Measurements from ENCODE around the gene OR10V1.

- TF ChIP-seq CTCF (IDR thresholded peaks at IDR 0.05) (no peak), RAD21 (conservative IDR thresholded peaks at IDR 0.05 in 1 of 2, IDR thresholded peaks at IDR 0.05 in 1 of 2) (no peak), POLR2A (IDR thresholded peaks at IDR 0.05; ENCODE audit: low read length) (no peak), HES2 (IDR thresholded peaks at IDR 0.05) (no peak), EP300 (IDR thresholded peaks at IDR 0.05) (no peak), TP53 (CRISPR knock-in tag; IDR thresholded peaks at IDR 0.05) (no peak), MYC (IDR thresholded peaks at IDR 0.05; ENCODE audit: borderline replicate concordance, low read length) (no peak), CEBPB (IDR thresholded peaks at IDR 0.05) (no peak), NFE2L2 (conservative IDR thresholded peaks at IDR 0.05; ENCODE audit: low read length) (no peak), ZSCAN20 (CRISPR knock-in tag; IDR thresholded peaks at IDR 0.05) (no peak)
Measured at GRCh38 chr11:59758401-59759037, 44.9 kb upstream of the OR10V1 start.
